Measurements from ENCODE around the gene GCKR. TPM values are rescaled to one million over a fixed set of nuclear protein-coding genes. Genes with fewer than 3 reads are reported as not detected.

The GCKR gene, protein sequence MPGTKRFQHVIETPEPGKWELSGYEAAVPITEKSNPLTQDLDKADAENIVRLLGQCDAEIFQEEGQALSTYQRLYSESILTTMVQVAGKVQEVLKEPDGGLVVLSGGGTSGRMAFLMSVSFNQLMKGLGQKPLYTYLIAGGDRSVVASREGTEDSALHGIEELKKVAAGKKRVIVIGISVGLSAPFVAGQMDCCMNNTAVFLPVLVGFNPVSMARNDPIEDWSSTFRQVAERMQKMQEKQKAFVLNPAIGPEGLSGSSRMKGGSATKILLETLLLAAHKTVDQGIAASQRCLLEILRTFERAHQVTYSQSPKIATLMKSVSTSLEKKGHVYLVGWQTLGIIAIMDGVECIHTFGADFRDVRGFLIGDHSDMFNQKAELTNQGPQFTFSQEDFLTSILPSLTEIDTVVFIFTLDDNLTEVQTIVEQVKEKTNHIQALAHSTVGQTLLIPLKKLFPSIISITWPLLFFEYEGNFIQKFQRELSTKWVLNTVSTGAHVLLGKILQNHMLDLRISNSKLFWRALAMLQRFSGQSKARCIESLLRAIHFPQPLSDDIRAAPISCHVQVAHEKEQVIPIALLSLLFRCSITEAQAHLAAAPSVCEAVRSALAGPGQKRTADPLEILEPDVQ
- not detected in 2 replicates for total RNA-seq (2014; rRNA removed; shearing (Covaris generic); ENCODE audit: low replicate concordance)

DNA sequence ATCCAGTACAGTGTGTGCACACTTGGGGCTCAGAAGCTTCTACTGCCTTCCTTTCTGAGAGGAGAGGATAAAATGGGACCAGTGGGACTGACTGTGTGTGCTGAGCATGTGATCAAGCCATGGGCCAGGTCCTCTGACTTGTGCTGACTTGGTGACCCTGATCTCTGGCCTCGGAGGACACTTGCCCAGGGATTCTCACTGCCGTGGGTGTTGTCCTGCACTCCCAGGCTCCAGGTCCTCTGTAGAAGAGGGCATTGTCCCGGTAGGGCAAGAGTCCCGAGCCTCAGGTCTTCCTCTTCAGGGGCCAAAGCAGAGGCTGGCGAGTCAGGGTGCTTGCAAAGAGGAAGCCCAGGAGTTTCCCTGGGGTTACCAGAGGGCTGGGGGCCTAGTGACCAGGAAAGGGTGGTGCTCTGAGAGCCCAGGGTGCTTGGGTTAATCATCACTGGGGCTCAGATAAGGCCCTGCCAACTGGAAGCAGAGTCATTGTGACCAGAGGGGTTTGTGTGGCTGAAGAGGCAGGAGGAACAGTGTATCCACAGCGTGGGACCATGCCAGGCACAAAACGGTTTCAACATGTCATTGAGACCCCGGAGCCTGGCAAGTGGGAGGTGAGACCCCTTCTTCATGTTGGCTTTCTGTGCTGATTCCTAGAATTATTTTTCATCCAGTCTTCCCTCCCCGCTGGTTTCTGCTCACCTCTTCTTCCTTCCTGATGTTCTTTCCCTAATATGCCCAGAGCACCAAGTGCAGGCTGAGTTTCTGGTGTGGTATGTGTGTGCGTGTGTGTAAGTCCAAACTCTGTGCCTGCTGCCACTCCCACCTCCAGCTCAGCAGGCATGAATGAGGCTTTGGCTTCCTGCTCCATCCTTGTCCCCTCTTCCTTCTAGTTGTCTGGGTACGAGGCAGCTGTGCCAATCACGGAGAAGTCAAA is at the start of gene GCKR:
Gene GCKR (plus strand): TSS at position 483 of the 931 bp plus-strand sequence. CDS start 66 bp downstream, at position 549.
- no peaks in the 10 kb centered on the region for H3K9me3 ChIP-seq
- no peaks in the 10 kb centered on the region for H3K27me3 ChIP-seq
- no peaks in the 10 kb centered on the region for H3K36me3 ChIP-seq
- H3K4me3 ChIP-seq, result no peak within 1 kb of the TSS
- peak; percentile 71 for DNase-seq

DNA sequence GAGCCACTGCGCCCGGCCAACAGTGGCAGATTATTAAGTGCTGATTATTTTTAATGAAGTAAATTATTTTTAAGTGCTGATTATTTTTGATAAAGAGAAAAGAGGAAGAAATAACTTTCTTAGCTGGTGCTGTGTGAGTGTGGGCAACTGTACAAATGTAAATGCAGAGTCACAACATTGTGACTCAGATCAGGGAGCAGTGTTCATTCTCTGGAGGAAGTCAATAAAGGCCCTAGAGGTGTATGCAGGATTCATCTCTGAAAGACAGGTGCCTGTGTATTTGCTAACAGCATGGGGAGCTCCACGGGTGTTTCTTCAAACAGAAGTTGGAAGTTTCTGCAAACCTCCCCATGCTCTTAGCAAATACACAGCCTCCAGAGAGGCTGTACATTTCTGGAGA is 48.3 kb upstream of the GCKR start:
- no peak for DNase-seq
- Histone ChIP-seq H3K4me3 (no peak overlapping the region), H3K36me3 (peaks cover 26% of the 10 kb centered on the region), H3K27me3 (no peaks in the 10 kb centered on the region), H3K9me3 (no peaks in the 10 kb centered on the region)

DNA sequence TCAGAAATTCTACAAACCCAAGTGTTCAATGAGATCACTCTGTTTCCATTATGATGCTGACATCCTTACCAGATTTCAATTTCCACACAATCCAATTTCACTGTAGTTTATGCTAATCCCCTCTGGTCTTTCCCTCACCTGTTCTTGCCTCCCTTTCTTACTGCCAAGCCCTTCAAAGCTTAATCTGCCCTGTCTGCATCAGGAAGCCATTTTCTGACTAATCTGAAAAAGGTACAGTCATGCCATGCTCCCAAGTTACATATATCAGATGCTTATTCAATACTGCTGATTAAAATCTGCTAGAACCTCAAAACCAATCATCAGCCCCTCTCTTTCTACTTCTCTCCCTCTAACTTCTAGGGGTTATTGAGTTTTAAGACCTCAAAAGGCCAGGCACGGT is 45.5 kb upstream of the GCKR start:
- Histone ChIP-seq H3K4me3 (no peak overlapping the region), H3K36me3 (peaks cover 22% of the 10 kb centered on the region), H3K27me3 (no peaks in the 10 kb centered on the region), H3K9me3 (no peaks in the 10 kb centered on the region)
- no peak for DNase-seq

DNA sequence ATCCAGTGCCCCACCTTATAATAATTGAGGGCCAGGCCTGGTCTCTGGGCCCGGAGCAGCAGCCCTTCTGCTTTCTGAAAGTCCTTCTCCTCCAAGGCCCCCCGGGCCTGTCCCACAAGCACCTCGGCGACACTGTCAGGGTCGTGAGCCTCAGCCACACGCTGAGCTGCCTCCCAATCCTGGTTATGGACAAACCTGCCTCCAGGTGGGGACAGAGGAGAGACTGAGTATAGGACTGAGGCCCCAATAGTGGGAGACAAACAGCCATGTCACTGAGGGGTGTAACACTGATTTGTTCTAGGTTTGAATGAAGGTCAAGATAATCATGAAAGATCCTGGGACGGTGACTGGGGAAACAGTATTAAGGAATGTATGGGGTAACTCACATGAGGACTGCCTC is 42.7 kb upstream of the GCKR start:
- no peaks in the 10 kb centered on the region for H3K9me3 ChIP-seq
- H3K27me3 ChIP-seq, result no peaks in the 10 kb centered on the region
- no peak overlapping the region for H3K4me3 ChIP-seq
- no peak for DNase-seq
- H3K36me3 ChIP-seq, result peaks cover 8% of the 10 kb centered on the region

DNA sequence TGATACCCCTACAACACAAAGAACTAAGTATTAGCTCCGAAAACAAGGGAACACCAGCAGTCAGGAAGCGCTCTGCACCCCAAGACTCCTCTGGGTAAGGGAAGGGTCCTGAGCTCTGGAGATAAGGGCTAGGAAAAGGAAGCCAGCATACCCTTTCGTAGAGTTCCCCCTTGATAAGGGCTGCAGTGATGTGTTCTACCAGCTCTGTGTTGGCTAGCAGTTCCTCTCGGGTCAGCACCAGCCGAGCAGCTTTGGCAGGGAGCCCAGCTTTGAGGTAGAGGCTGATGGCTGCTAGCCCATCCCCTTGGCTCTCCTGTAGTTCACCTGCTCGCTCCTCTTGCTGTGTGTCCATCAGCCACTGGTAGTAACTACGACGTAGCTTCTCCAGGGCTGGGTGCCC is 35.5 kb upstream of the GCKR start:
- Histone ChIP-seq H3K4me3 (no peak overlapping the region), H3K9me3 (no peaks in the 10 kb centered on the region), H3K27me3 (no peaks in the 10 kb centered on the region), H3K36me3 (no peaks in the 10 kb centered on the region; the same call in 1 of the 2 replicates)
- no peak for DNase-seq

DNA sequence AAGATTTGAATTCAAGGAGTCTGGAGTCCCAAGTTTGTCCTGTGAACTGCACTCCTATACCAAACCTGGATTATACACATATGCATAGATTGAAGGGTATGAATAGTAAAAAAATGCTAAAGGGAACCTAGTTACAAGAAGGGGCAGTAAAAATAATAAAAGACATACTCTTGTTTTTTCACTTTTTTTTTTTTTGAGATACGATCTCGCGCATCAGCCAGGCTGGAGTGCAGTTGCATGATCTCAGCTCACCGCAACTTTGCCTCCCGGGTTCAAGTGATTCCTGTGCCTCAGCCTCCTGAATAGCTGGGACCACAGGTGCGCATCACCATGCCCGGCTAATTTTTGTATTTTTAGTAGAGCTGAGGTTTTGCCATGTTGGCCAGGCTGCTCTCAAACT is 32.2 kb upstream of the GCKR start:
- H3K9me3 ChIP-seq, result no peaks in the 10 kb centered on the region
- H3K36me3 ChIP-seq, result no peaks in the 10 kb centered on the region
- H3K4me3 ChIP-seq, result no peak overlapping the region
- no peak for DNase-seq
- no peaks in the 10 kb centered on the region for H3K27me3 ChIP-seq

DNA sequence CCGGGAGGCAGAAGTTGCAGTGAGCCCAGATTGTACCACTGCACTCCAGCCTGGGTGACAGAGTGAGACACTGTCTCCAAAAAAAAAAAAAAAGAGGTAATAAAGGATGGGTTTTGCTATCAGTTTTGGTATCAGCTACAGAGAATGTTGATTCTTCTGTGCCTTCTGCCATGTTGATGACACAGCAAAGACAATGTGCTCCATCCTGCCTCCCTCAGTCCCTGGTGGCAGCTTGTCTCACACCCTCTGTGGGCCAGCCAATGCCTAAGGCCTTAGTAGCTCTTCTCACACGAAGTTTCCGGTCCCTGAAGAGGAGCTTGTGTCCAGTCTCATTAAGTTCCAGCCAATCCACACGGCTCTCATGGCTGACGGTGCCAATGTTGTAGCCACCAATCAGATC is 24.7 kb upstream of the GCKR start:
- Histone ChIP-seq H3K36me3 (peaks cover 9% of the 10 kb centered on the region), H3K27me3 (no peaks in the 10 kb centered on the region)

DNA sequence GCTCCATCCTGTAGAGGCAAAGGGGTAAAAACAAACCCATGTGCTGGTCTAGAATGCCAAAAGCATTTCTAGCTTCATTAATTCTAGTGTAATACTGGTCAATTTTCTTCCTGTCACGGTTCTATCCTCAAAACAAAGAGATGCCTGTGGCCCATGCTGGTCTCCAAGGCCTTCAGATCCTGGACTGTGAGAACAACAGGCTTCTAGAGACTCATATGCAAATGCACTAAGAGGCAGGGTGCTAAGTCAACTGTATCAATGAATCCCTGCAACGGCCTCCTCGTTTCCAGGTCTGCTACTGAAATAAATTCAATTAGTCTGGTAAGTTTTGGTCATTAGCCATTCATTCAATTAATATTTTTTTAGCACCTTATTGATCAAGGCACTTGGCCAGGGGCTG is 11.1 kb upstream of the GCKR start:
- no peaks in the 10 kb centered on the region for H3K9me3 ChIP-seq
- no peaks in the 10 kb centered on the region for H3K27me3 ChIP-seq
- no peak overlapping the region for H3K4me3 ChIP-seq
- no peak for DNase-seq
- H3K36me3 ChIP-seq, result peaks cover 11% of the 10 kb centered on the region; the same call in 1 of the 2 replicates

More for the DNA sequence above, 24.7 kb upstream of the GCKR start:
- H3K9me3 ChIP-seq, result no peaks in the 10 kb centered on the region
- no peak overlapping the region for H3K4me3 ChIP-seq
- DNase-seq, result no peak

DNA sequence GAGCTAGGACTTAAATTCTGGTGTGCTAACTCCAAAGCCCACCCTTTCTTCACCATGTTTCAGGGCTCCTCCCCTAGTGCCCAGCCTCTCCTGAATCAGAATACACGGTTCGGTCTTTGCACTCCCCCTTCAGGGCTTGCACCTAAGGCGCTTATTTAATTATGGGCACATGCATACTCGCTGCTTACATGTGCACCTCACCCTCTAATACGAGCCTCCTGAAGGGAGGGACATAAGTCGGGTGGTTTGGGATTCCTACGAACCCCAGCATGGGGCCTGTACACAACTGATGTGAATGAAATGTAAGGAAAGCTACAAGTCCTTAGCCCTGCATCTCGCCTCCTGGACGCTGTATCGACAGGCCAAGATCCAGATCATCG is 7.5 kb upstream of the GCKR start:
- peak; percentile 7 for DNase-seq
- peak overlapping the region; percentile 78 for H3K4me3 ChIP-seq
- H3K36me3 ChIP-seq, result 0 out of 2 replicates have a peak, but pooled peaks cover 4% of the 10 kb centered on the region
- H3K27me3 ChIP-seq, result no peaks in the 10 kb centered on the region
- H3K9me3 ChIP-seq, result no peaks in the 10 kb centered on the region

DNA sequence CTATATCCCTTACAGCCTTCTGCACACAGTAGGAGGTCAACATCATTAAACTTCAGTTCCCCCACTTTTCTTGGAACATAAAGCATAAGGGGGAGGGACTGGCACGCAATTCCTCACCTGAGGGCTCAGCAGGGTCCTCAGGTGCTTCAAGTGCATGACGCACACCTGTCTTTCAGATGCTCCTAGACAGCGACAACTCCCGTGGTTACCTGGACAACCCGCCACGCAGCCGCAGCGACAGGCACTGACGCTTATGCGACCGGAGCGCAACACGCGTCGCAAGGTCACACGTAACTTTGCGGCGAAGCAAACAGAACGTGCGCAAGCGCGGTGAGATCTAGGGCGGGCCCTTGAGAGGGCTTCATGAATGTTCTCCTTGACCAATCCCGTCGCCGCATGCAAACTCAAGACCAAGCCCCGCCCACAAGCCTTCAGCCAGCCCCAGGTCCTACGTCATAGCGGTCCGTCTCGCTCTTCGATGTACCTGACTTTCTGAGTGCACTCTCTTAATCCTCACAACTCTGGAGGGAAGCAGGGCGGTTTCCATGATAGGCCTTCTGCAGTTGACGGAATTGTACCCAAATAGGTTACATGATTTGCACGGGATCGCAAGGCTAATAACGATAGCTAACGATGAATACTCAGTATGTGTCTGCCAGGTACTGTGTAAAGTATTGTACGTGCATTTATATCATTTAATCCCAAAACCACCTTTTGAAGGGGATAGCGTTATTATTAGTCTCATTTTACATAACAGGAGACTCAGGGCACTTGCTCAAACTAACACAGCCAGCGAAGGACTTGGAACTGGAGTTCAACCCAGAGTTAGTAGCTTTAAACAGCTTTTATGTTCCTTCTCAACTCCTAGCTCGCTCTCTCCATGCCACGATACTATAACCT is 6.9 kb upstream of the GCKR start, which contains the start of gene IFT172:
Gene IFT172 (minus strand): TSS at position 246 of the 900 bp plus-strand sequence. CDS start 90 bp downstream, at position 156.
- peak; percentile 96 for DNase-seq
- Histone ChIP-seq H3K4me3 (peak within 1 kb of the TSS; percentile 78), H3K9me3 (no peaks in the 10 kb centered on the region), H3K27me3 (no peaks in the 10 kb centered on the region), H3K36me3 (0 out of 2 replicates have a peak, but pooled peaks cover 1% of the 10 kb centered on the region)

DNA sequence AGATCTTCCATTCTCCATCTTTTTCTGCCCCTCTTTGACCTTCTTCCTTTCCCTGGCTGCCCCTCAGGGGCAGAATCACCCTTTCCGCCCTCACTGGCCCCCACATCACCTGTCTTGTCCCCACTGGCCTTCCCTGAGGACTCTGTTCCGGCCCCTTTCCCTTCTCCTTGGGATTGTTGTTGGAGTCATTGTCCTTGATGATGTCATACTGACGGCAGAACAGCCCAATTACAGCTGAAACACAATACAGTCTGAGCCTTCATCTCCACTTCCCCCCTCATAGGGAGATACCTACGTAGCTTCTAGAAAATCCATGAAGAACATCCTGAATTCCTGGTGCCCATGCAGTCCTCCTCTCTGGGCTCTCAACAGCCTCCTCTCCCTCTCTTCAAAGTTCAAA is 4.1 kb upstream of the GCKR start:
- H3K4me3 ChIP-seq, result no peak overlapping the region
- H3K9me3 ChIP-seq, result no peaks in the 10 kb centered on the region

DNA sequence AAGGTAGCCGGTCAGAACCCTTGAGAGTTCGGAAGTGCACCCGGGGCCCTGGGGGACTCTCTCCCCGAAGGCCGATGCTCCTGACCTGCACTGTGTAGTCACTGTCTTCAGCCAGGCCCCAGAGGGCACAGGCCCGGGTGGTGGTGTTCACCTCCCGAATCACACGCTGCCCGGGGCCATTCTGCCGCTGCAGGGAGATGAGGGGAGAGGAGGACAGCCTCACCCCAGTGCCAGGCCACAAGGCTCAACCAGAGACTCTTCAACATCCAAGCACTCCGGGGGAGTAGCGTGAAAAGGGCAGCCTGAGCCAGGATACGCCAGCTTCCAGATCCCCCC is 2.7 kb upstream of the GCKR start:
- H3K27me3 ChIP-seq, result no peaks in the 10 kb centered on the region
- no peaks in the 10 kb centered on the region for H3K36me3 ChIP-seq
- DNase-seq, result no peak
- H3K9me3 ChIP-seq, result no peaks in the 10 kb centered on the region
- H3K4me3 ChIP-seq, result no peak overlapping the region

More for the DNA sequence above, 4.1 kb upstream of the GCKR start:
- H3K36me3 ChIP-seq, result no peaks in the 10 kb centered on the region
- no peak for DNase-seq
- H3K27me3 ChIP-seq, result no peaks in the 10 kb centered on the region

DNA sequence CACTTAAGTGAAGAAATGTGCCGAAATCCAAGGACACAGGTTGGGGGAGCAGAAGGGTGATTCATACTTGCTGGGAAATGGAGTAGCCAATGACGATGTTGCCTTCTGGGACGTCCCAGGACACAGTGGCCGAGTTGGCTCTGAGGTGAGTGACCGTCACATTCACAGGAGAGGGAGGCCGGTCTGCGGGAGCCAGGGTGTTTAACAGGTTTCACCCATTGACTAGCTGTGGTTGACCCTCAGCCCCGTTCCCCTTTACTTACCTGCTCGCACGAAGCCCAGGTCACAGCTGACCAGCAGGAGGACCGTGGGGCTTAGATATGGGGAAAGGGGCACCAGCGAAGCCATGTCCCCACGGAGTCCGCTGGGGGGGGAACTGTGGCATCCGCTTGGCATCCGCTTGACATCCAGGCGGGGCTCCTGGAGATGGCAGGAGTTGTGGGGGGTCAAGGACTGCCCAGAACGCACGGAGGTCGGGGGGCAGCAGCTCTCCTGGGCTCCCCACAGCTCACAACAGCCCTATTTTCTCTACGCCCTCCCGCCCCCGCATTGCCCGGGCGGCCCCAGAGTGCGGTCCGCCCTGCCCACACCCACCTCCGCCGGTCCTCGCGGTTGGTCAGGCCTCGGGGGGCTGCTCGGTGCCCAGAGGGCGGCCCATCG is 2.2 kb upstream of the GCKR start:
- H3K4me3 ChIP-seq, result peak overlapping the region; percentile 36; the same call in 1 of the 2 replicates
- DNase-seq, result no peak
- no peaks in the 10 kb centered on the region for H3K27me3 ChIP-seq
- H3K9me3 ChIP-seq, result no peaks in the 10 kb centered on the region
- H3K36me3 ChIP-seq, result no peaks in the 10 kb centered on the region

DNA sequence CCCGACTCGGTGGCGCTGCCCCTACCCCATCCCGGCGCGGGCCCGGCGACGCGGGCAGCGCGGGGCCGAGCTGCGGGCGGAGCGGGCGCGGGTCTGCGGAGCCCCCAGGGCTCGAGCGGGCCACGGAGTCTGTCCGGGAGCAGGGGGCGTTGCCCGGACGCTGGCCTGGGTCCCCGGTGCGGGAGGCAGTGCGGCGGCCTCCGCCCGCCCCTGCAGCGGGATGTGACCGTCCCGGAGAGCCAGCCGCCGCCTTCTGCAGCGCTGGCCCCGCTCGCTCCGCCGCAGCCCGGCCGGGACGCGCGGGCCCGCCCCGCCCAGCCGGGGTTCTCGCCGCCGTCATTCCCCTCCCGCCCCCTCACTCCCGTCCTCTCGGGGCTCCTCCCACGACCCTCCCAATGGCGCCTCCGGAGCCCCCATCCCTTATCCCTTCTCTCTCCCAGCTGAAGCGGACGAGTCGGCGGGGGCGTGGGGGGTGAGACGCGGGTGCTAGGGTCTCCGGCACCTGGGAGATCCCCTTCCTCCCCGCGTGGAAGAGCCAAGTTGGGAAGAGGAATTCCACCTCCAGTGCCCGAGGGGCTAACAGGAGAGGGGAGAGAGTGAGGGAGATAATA is 1.6 kb upstream of the GCKR start, which contains the start of gene FNDC4:
Gene FNDC4 (minus strand): TSS at position 257 of the 611 bp plus-strand sequence. CDS start 521 bp downstream, outside the sequence.
- Histone ChIP-seq H3K4me3 (peak within 1 kb of the TSS; percentile 36), H3K27me3 (no peaks in the 10 kb centered on the region), H3K9me3 (no peaks in the 10 kb centered on the region), H3K36me3 (no peaks in the 10 kb centered on the region)
- peak; percentile 36 for DNase-seq

DNA sequence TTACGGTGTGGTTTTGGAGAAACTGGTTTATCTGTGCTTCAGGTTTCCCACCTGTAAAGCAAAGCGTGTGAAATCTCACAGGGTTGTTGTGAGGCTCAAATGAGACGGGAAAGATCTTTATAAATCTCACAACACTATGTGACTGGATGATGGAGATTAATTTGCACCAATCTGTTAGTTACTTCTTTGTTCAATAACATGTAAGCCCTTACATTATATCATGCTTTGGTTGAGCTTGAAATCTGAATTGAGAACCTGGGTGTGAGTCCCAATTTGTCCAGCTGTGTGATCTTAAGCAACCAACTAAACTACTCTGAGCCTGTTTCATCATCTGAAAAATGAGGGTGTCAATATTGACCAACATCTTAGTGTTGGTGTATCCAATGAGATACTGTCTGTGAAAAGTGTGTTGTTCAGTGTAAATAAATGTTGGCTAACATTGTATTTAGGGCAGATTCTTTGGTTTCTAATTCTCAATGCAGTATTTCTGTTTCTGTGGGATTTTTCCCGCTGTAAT is 741 bp upstream of the GCKR start:
- Histone ChIP-seq H3K27me3 (no peaks in the 10 kb centered on the region), H3K9me3 (no peaks in the 10 kb centered on the region), H3K36me3 (no peaks in the 10 kb centered on the region), H3K4me3 (no peak overlapping the region)
- DNase-seq, result no peak

Data from MG63 (cell line).